ENCODE results near the gene C1orf159. TPM values are rescaled to one million over a fixed set of nuclear protein-coding genes. Genes with fewer than 3 reads are reported as not detected.

C1orf159 gene
- total and polyA plus RNA-seq, 9 of the 15 experiments (the other 6 are each of a cell fraction or from before 2014, with no cell fraction given): 0.28 to 54.9 (median 10.6) TPM

GRCh38 chr1:1058921-1059493 is 56.9 kb downstream of the C1orf159 start:
- Histone ChIP-seq H3K9me3 (replicated peaks; ENCODE audit: control insufficient read depth, insufficient read depth, low read depth, low read length) (no peaks in the 10 kb centered on the region), H3K79me2 (ENCODE audit: control insufficient read depth, insufficient read depth, low read length) (no peaks in the 10 kb centered on the region), H3K27me3 (ENCODE audit: control insufficient read depth in 2 of 2, insufficient read depth in 2 of 2, low read length in 2 of 2) (no peaks in the 10 kb centered on the region), H3K4me3 (peak overlapping the region; percentile 69), H3K9me1 (ENCODE audit: control insufficient read depth, insufficient read depth, low read length) (no peaks in the 10 kb centered on the region), H3K4me2 (ENCODE audit: insufficient read depth, low read length) (peak overlapping the region; percentile 90), H3K4me1 (replicated peaks in 1 of 2; ENCODE audit: control insufficient read depth in 2 of 2, insufficient read depth in 2 of 2, low read length in 2 of 2) (peaks cover 44 to 84% of the 10 kb centered on the region in 2 experiments), H3K27ac (ENCODE audit: extremely low read depth, low read depth, low read length) (peak overlapping the region; percentile 67), H3K9ac (ENCODE audit: insufficient read depth in 1 of 2, low read depth in 2 of 2, low read length in 2 of 2) (peak overlapping the region; percentile 74 to 92; a peak in 3 of 4 replicates), H3K36me3 (ENCODE audit: control insufficient read depth, insufficient read depth, low read length) (peaks cover 16% of the 10 kb centered on the region; the same call in 1 of the 3 replicates), H2AFZ (ENCODE audit: low read depth, low read length) (peak overlapping the region; percentile 86), H4K20me1 (replicated peaks; ENCODE audit: control insufficient read depth, insufficient read depth, low read length) (no peaks in the 10 kb centered on the region)
- in situ Hi-C loops (cut with MboI): no loop called here
- intact Hi-C loops (cut with micrococcal nuclease): no loop called here
- WGBS (ENCODE audit: insufficient coverage, low coverage, missing lambda C conversion rate): 2% methylated on average over 26 of the region's 48 CpGs
- POLR2A ChIA-PET: interaction anchor here (0.5 to 1.5 kb wide), 5 partner anchors 8 to 19 kb away, joined by 3 to 4 read pairs (median 3); no protein-coding TSS in a partner anchor
- BruUV-seq (replicated peaks): no TSS peak
- FAIRE-seq (peak; percentile 60), DNase-seq (ENCODE audit: extremely low read depth in 1 of 4, low spot score in 3 of 4) (peak; percentile 74 to 94 (median 92)), ATAC-seq (peak; percentile 74)
- CTCF ChIA-PET (ENCODE audit: low intra/inter-chr PET ratio): interaction anchor here (0.8 kb wide), 1 partner anchor 189 kb away, joined by 3 read pairs; no protein-coding TSS in a partner anchor
- TF ChIP-seq MITF (IDR thresholded peaks at IDR 0.05) (no peak), HDAC8 (tag; IDR thresholded peaks at IDR 0.05) (no peak), PURB (CRISPR knock-in tag; IDR thresholded peaks at IDR 0.05; ENCODE audit: low read depth) (no peak), FOXM1 (IDR thresholded peaks at IDR 0.05; ENCODE audit: low read depth) (no peak), FOXM1 (CRISPR knock-in tag; IDR thresholded peaks at IDR 0.05; ENCODE audit: low read depth) (no peak), TAF7 (tag; IDR thresholded peaks at IDR 0.05) (0 out of 2 replicates have a peak, but pooled peaks have one; percentile 10), ETV5 (CRISPR knock-in tag; IDR thresholded peaks at IDR 0.05; ENCODE audit: low read depth) (peak; percentile 70), TRIM24 (IDR thresholded peaks at IDR 0.05) (no peak), ZNF766 (CRISPR knock-in tag; conservative IDR thresholded peaks at IDR 0.05) (no peak), ZNF197 (CRISPR knock-in tag; IDR thresholded peaks at IDR 0.05; ENCODE audit: low read depth) (no peak), NR3C1 (CRISPR knock-in tag; IDR thresholded peaks at IDR 0.05) (0 out of 2 replicates have a peak, but pooled peaks have one; percentile 4), CBX2 (IDR thresholded peaks at IDR 0.05; ENCODE audit: insufficient read depth, low read length, poor library complexity, severe bottlenecking) (no peak), HSF4 (CRISPR knock-in tag; IDR thresholded peaks at IDR 0.05; ENCODE audit: borderline replicate concordance) (no peak), MTA2 (IDR thresholded peaks at IDR 0.05; ENCODE audit: low read depth) (no peak)
- TF ChIP-seq, protein P1, sequence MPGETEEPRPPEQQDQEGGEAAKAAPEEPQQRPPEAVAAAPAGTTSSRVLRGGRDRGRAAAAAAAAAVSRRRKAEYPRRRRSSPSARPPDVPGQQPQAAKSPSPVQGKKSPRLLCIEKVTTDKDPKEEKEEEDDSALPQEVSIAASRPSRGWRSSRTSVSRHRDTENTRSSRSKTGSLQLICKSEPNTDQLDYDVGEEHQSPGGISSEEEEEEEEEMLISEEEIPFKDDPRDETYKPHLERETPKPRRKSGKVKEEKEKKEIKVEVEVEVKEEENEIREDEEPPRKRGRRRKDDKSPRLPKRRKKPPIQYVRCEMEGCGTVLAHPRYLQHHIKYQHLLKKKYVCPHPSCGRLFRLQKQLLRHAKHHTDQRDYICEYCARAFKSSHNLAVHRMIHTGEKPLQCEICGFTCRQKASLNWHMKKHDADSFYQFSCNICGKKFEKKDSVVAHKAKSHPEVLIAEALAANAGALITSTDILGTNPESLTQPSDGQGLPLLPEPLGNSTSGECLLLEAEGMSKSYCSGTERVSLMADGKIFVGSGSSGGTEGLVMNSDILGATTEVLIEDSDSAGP (CRISPR knock-in tag; IDR thresholded peaks at IDR 0.05): no peak
- TF ChIP-seq, protein P2, sequence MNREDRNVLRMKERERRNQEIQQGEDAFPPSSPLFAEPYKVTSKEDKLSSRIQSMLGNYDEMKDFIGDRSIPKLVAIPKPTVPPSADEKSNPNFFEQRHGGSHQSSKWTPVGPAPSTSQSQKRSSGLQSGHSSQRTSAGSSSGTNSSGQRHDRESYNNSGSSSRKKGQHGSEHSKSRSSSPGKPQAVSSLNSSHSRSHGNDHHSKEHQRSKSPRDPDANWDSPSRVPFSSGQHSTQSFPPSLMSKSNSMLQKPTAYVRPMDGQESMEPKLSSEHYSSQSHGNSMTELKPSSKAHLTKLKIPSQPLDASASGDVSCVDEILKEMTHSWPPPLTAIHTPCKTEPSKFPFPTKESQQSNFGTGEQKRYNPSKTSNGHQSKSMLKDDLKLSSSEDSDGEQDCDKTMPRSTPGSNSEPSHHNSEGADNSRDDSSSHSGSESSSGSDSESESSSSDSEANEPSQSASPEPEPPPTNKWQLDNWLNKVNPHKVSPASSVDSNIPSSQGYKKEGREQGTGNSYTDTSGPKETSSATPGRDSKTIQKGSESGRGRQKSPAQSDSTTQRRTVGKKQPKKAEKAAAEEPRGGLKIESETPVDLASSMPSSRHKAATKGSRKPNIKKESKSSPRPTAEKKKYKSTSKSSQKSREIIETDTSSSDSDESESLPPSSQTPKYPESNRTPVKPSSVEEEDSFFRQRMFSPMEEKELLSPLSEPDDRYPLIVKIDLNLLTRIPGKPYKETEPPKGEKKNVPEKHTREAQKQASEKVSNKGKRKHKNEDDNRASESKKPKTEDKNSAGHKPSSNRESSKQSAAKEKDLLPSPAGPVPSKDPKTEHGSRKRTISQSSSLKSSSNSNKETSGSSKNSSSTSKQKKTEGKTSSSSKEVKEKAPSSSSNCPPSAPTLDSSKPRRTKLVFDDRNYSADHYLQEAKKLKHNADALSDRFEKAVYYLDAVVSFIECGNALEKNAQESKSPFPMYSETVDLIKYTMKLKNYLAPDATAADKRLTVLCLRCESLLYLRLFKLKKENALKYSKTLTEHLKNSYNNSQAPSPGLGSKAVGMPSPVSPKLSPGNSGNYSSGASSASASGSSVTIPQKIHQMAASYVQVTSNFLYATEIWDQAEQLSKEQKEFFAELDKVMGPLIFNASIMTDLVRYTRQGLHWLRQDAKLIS (CRISPR knock-in tag; IDR thresholded peaks at IDR 0.05): no peak
